ENCODE data around the gene WNT10A. TPM values are rescaled to one million over a fixed set of nuclear protein-coding genes. Genes with fewer than 3 reads are reported as not detected.
A peak's percentile ranks its signal among the peaks of the same experiment; 100 is the strongest.

WNT10A gene
- total RNA-seq, 1 donor from 2014 or later, result 2.4 TPM

DNA sequence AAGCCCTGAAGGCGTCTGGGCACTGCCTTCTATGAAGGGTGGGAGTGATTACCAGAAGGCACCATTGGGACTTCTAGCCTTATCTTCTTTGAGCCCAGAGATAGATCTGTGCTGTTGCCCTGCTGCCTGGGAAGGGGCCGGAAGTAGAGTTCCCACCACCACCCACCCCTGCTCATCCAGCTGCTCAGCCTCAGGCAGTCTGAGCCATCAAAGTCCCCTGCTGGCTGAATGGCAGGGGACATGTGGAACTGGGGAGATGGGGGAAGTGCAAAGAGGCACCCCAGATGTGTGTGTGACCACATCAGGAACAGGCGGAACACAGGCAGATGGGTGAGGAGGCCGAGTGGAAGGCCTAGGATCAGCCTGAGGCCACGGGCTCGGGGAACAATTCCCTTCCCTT is 3.3 kb upstream of the WNT10A start:
- TF ChIP-seq, protein P1, sequence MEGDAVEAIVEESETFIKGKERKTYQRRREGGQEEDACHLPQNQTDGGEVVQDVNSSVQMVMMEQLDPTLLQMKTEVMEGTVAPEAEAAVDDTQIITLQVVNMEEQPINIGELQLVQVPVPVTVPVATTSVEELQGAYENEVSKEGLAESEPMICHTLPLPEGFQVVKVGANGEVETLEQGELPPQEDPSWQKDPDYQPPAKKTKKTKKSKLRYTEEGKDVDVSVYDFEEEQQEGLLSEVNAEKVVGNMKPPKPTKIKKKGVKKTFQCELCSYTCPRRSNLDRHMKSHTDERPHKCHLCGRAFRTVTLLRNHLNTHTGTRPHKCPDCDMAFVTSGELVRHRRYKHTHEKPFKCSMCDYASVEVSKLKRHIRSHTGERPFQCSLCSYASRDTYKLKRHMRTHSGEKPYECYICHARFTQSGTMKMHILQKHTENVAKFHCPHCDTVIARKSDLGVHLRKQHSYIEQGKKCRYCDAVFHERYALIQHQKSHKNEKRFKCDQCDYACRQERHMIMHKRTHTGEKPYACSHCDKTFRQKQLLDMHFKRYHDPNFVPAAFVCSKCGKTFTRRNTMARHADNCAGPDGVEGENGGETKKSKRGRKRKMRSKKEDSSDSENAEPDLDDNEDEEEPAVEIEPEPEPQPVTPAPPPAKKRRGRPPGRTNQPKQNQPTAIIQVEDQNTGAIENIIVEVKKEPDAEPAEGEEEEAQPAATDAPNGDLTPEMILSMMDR (IDR thresholded peaks at IDR 0.05; ENCODE audit: insufficient read depth, low read length, severe bottlenecking), result no peak
- DNase-seq (ENCODE audit: low read depth) (no peak), FAIRE-seq (no peak)
- Histone ChIP-seq H3K27me3 (ENCODE audit: control insufficient read depth, insufficient read depth, low read length) (peaks cover 11% of the 10 kb centered on the region), H3K36me3 (ENCODE audit: control insufficient read depth, insufficient read depth, low read length) (no peaks in the 10 kb centered on the region), H3K4me3 (ENCODE audit: low read depth, low read length) (no peak overlapping the region)

DNA sequence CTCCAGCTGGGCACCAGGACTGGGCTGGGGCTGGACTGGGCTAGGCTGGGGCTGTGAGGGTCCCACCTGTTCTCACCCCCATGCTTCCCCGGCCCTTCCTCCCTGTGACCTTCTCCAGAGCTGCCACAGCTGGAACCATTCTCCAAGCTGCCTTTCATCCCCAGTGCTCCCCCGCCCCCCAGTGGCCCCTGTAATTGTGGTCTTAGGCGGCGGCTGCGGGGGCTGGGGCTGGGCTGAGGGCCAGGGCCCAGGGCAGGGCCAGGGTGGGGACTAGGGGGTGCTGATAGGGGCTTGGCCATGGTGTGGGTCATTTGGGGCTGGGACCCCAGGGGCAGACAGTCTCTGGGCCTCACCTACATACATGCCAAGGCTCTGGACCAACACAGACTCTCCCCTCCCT is 2.8 kb upstream of the WNT10A start:
- no peak for FAIRE-seq
- H3K36me3 ChIP-seq (ENCODE audit: control insufficient read depth, insufficient read depth, low read length), result no peaks in the 10 kb centered on the region
- no peak for DNase-seq (ENCODE audit: low read depth)
- H3K27me3 ChIP-seq (ENCODE audit: control insufficient read depth, insufficient read depth, low read length), result peaks cover 9% of the 10 kb centered on the region
- TF ChIP-seq, protein P1 (IDR thresholded peaks at IDR 0.05; ENCODE audit: insufficient read depth, low read length, severe bottlenecking), result no peak
- no peak overlapping the region for H3K4me3 ChIP-seq (ENCODE audit: low read depth, low read length)

DNA sequence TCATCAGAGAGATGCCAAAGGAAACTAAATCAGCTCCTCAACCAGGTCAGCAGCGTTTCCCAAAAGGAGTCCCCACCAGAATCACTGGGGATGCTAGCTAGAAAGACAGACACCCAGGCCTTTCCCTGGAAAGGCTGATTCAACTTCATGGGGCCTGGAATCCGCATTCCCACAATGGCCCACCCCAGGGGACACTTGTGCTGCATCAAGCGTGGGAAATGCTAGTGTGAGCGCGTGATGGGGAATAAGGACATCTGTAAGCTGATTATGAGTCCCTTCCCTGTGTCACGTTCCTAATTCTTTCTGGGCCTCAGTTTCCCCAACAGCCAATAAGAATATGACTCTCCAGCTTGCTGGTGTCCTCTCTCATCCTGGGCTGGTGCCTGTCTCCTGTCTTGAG is 2.2 kb upstream of the WNT10A start:
- Histone ChIP-seq H3K4me3 (ENCODE audit: low read depth, low read length) (no peak overlapping the region), H3K36me3 (ENCODE audit: control insufficient read depth, insufficient read depth, low read length) (no peaks in the 10 kb centered on the region), H3K27me3 (ENCODE audit: control insufficient read depth, insufficient read depth, low read length) (peaks cover 7% of the 10 kb centered on the region)
- DNase-seq (ENCODE audit: low read depth) (no peak), FAIRE-seq (no peak)
- TF ChIP-seq, protein P1 (IDR thresholded peaks at IDR 0.05; ENCODE audit: insufficient read depth, low read length, severe bottlenecking), result no peak

DNA sequence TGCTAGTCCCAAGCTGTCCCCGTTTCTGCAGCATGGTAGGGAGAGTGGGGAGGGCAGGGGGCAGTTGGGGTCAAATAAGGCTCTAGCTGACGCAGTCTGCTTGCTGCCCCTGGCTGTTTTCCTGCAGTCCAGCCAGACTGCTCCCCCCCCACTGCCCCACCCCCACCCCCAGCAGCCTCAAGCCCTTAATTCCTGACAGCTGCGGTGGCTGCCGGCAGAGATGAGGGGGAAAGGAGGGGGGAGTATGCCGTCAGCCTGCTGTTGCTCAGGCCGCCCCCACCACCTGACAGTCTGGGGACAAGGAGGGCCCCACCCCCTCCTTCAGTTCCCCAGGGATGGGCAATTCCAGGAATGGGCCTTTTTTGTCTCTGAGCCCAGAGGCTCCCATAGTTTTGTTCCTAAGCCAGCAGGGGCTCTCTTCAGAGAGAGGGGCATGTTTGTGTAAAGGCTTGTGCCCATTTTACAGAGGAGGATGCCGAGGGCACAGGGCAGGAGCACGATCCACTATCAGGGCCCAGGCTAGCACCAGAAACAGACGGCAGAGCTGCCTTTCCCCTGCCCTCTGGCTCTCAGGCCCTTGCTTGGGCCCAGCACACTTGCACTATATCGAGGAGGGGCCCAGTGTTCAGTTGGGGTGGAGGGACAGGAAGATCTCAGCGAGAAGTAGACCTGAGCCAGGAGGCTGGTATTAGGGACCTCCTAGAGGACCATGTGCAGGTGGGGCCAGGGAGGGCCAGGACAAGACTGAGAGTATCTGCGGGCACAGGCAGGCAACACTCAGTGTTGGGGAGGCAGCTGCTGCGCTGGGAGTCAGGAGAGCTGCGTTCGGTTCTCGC is 1.5 kb upstream of the WNT10A start:
- Histone ChIP-seq H3K27me3 (ENCODE audit: control insufficient read depth, insufficient read depth, low read length) (peaks cover 6% of the 10 kb centered on the region), H3K4me3 (ENCODE audit: low read depth, low read length) (no peak overlapping the region), H3K36me3 (ENCODE audit: control insufficient read depth, insufficient read depth, low read length) (no peaks in the 10 kb centered on the region)
- TF ChIP-seq, protein P1 (IDR thresholded peaks at IDR 0.05; ENCODE audit: insufficient read depth, low read length, severe bottlenecking), result no peak
- DNase-seq (ENCODE audit: low read depth) (no peak), FAIRE-seq (no peak)

DNA sequence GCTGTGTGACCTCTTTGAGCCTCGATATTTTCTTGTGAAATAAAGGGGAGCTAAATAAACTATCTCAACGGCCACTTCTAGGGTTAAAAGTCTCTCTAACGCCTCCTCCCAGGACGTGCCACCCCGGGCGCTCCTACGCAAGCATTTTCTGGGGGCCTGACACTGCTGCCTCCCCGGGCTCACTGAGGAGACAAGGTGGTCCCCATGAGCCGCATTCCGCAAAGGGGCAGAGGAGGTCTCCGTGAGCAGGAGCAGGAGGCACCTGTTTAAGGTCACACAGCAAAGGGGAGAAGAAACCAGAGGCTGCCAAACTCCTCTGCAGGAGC is 913 bp upstream of the WNT10A start:
- Histone ChIP-seq H3K36me3 (ENCODE audit: control insufficient read depth, insufficient read depth, low read length) (no peaks in the 10 kb centered on the region), H3K27me3 (ENCODE audit: control insufficient read depth, insufficient read depth, low read length) (peaks cover 2% of the 10 kb centered on the region), H3K4me3 (ENCODE audit: low read depth, low read length) (peak overlapping the region; percentile 43)
- TF ChIP-seq, protein P1 (IDR thresholded peaks at IDR 0.05; ENCODE audit: insufficient read depth, low read length, severe bottlenecking), result no peak
- DNase-seq (ENCODE audit: low read depth) (no peak), FAIRE-seq (no peak)
